Uterus (tissue), 2 donors: ENCODE data around the gene SPATA31D4.

Experiments used
- POLR2A ChIP-seq, 2 donors: fragments of 450-650 bp; IDR thresholded peaks; one replicate each; pipeline ENCODE4 v1.6.1; 2016; ENCODE audit warnings: antibody characterized with exemption in 2 of 2, mild to moderate bottlenecking in 1 of 2, moderate library complexity in 1 of 2
- TF ChIP-seq, protein P1 (sequence below), 4 experiments: fragments of 200-600 bp in 2 of 4; fragments of 450-650 bp in 2 of 4; sonication (generic) in 2 of 4; IDR thresholded peaks; one replicate each; pipeline ENCODE4 v1.5.1; 2016 to 2019; ENCODE audit warnings: antibody characterized with exemption in 4 of 4, mild to moderate bottlenecking in 2 of 4, moderate library complexity in 1 of 4

GRCh38 chr9:81976351-81976750, 48.1 kb downstream of the SPATA31D4 start:
- TF ChIP-seq, protein P1, sequence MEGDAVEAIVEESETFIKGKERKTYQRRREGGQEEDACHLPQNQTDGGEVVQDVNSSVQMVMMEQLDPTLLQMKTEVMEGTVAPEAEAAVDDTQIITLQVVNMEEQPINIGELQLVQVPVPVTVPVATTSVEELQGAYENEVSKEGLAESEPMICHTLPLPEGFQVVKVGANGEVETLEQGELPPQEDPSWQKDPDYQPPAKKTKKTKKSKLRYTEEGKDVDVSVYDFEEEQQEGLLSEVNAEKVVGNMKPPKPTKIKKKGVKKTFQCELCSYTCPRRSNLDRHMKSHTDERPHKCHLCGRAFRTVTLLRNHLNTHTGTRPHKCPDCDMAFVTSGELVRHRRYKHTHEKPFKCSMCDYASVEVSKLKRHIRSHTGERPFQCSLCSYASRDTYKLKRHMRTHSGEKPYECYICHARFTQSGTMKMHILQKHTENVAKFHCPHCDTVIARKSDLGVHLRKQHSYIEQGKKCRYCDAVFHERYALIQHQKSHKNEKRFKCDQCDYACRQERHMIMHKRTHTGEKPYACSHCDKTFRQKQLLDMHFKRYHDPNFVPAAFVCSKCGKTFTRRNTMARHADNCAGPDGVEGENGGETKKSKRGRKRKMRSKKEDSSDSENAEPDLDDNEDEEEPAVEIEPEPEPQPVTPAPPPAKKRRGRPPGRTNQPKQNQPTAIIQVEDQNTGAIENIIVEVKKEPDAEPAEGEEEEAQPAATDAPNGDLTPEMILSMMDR (IDR thresholded peaks at IDR 0.05), result no peak
- no peak for TF ChIP-seq POLR2A (IDR thresholded peaks at IDR 0.05)
